ENCODE data around the gene MTUS2. TPM values are rescaled to one million over a fixed set of nuclear protein-coding genes. Genes with fewer than 3 reads are reported as not detected.
"Not testable (repeated sequence)": the region's sequence is repeated elsewhere in the genome, so short reads cannot be mapped to it uniquely, and the experiment has no call there.

MTUS2 gene
- total and polyA plus RNA-seq, 10 of the 15 experiments (the other 5 are each of a cell fraction or from before 2014, with no cell fraction given), result under 0.01 to 0.05 (median 0.02) TPM; not detected in 6

DNA sequence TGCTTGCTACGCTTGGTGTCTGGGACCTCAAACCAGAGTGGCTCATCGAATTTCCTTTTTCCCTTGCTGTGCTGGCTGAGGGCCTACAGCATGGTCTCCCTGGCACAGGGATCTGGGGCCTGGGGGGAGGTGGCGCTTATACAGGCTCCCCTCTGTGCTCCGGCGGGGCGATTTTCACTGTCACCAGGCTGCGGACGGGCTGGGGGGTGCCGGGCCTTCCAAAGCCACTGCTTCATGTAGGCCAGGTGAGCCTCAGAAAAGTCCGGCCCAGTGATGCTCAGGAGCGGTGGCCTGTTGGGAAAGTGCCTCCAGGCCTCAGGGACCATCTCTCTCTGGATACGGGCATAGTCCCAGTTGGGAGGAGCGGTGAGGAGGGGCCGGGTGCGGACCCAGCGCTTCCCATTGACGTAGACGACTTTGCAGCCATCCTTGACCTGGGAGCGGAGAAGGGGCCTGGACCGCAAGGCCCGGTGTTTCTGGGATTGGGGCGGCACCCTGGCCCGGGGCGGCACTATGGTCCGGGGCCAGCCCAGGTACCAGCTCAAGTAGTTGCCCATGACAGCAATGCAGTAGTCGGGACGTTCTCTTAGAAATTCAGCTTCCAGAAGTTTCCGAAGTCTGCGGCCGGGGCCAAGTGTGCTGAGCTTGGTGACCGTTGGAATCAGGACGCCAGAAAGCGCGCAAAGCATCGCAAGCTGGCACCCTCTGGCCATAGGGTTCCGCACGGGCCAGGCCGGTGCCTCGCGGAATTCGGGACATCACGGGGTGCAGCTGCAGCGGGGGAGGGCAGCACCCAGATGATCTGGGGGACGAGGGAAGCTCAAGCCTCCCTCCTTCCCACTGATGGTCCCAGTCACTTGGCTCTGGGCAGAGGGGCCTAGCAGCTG, 519.5 kb downstream of the MTUS2 start (continued):
- TF ChIP-seq, protein P1, sequence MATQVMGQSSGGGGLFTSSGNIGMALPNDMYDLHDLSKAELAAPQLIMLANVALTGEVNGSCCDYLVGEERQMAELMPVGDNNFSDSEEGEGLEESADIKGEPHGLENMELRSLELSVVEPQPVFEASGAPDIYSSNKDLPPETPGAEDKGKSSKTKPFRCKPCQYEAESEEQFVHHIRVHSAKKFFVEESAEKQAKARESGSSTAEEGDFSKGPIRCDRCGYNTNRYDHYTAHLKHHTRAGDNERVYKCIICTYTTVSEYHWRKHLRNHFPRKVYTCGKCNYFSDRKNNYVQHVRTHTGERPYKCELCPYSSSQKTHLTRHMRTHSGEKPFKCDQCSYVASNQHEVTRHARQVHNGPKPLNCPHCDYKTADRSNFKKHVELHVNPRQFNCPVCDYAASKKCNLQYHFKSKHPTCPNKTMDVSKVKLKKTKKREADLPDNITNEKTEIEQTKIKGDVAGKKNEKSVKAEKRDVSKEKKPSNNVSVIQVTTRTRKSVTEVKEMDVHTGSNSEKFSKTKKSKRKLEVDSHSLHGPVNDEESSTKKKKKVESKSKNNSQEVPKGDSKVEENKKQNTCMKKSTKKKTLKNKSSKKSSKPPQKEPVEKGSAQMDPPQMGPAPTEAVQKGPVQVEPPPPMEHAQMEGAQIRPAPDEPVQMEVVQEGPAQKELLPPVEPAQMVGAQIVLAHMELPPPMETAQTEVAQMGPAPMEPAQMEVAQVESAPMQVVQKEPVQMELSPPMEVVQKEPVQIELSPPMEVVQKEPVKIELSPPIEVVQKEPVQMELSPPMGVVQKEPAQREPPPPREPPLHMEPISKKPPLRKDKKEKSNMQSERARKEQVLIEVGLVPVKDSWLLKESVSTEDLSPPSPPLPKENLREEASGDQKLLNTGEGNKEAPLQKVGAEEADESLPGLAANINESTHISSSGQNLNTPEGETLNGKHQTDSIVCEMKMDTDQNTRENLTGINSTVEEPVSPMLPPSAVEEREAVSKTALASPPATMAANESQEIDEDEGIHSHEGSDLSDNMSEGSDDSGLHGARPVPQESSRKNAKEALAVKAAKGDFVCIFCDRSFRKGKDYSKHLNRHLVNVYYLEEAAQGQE (IDR thresholded peaks at IDR 0.05; ENCODE audit: low read depth, low read length), result no peak
- TF ChIP-seq PKNOX1 (IDR thresholded peaks at IDR 0.05), result no peak
- TF ChIP-seq EGR1 (IDR thresholded peaks at IDR 0.05; ENCODE audit: borderline replicate concordance in 1 of 2, low read depth in 2 of 2, low read length in 2 of 2), result no peak
- TF ChIP-seq SUPT20H (IDR thresholded peaks at IDR 0.05; ENCODE audit: borderline replicate concordance, control insufficient read depth, low read depth, low read length), result no peak
- TF ChIP-seq ASH2L (IDR thresholded peaks at IDR 0.05; ENCODE audit: borderline replicate concordance, low read depth), result no peak
- TF ChIP-seq NRF1 (conservative IDR thresholded peaks at IDR 0.05; ENCODE audit: low read depth, low read length), result no peak

DNA sequence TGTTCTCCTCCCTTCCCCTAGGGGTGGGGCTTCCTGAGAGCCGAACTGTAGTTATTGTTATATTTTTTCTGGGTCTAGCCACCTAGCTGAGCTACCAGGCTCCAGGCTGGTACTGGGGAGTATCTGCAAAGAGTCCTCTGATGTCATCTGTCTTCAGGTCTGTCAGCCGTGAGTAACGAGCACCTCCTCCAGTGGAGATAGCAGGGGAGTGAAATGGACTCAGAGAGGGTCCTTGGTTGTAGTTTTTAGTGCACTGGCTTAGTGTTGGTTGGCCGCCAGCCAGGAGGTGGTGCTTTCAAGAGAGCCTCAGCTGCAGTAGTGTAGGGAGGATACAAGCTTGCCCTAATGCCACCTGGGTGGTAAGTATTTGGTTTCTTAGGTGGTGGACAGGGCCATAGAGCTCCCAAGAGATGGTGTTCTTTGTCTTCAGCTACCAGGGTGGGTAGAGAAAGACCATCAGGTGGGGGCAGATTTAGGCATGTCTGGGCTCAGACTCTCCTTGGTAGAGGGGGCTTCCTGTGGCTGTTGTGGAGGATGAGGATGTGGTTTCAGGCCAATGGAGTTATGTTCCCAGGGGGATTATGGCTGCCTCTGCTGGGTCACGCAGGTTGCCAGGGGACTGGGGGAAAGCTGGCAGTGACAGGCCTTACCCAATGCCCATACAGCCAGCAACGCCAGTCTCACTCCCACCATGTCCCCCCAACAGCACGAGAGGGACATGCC, 525.9 kb downstream of the MTUS2 start:
- H3K9ac ChIP-seq (ENCODE audit: control insufficient read depth, insufficient read depth, low read length); H3K27ac ChIP-seq (ENCODE audit: control insufficient read depth, insufficient read depth); H2AFZ ChIP-seq (ENCODE audit: control insufficient read depth, low read depth, low read length); H3K36me3 ChIP-seq (ENCODE audit: control insufficient read depth in 2 of 2, insufficient read depth in 2 of 2, low read length in 1 of 2); H4K20me1 ChIP-seq (ENCODE audit: control insufficient read depth, insufficient read depth); RAD21 ChIA-PET (ENCODE audit: unreplicated experiment); H3K4me3 ChIP-seq; ATAC-seq; DNase-seq (ENCODE audit: low read depth, low spot score); H3K4me1 ChIP-seq (ENCODE audit: control insufficient read depth, insufficient read depth, low read length); POLR2A ChIA-PET; FAIRE-seq; H3K79me2 ChIP-seq (ENCODE audit: control insufficient read depth, insufficient read depth, low read length); H3K9me3 ChIP-seq (replicated peaks; ENCODE audit: control insufficient read depth, insufficient read depth, low read length); intact Hi-C loops (cut with micrococcal nuclease; ENCODE audit: unreplicated experiment); SMC1A ChIA-PET (ENCODE audit: uncharacterized antibody, unreplicated experiment); H3K4me2 ChIP-seq (ENCODE audit: control insufficient read depth, insufficient read depth); H3K27me3 ChIP-seq (replicated peaks in 1 of 2; ENCODE audit: control insufficient read depth in 2 of 2, insufficient read depth in 2 of 2, low read length in 1 of 2); BruUV-seq (replicated peaks): not testable (repeated sequence)
- in situ Hi-C loops (cut with MboI), result loop anchor here (5.0 kb wide), 1 partner anchor 134 kb away; no protein-coding TSS in a partner anchor
- CTCF ChIA-PET, result interaction anchor here (0.9 kb wide), 1 partner anchor 17 kb away, joined by 3 read pairs; no protein-coding TSS in a partner anchor
- WGBS (ENCODE audit: insufficient coverage, insufficient replicate concordance, low lambda C conversion rate, missing lambda C conversion rate), result 4% methylated on average over 6 of the region's 7 CpGs
